ENCODE results near the gene NCKAP5.

NCKAP5 gene

DNA sequence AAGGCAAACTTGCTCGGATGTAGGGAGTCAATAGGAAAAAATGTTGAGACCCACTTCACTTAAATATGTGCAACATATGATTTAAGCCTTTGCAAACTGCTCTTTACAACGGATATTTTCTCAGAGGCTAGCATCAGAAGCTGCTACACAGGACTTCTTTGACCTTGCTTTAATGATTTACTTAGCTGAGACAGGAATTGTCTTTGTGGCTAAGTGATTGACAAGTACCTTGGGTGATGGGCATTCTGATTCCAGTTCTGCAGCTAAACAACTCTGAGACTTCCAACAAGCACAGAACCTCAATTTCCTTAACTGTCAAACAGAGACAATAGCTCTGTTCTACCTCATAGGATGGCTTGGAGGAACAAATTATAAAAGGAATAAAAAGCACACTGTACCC lies 150.2 kb downstream of the NCKAP5 start:
- no peak for TF ChIP-seq CTCF (IDR thresholded peaks at IDR 0.05; ENCODE audit: borderline replicate concordance, control extremely low read depth, extremely low read depth, insufficient read depth, missing control alignments)

GRCh38 chr2:133417415-133417814 lies 150.8 kb downstream of the NCKAP5 start:
- no peak for TF ChIP-seq CTCF (IDR thresholded peaks at IDR 0.05; ENCODE audit: borderline replicate concordance, control extremely low read depth, extremely low read depth, insufficient read depth, missing control alignments)
- in situ Hi-C loops (cut with MboI; ENCODE audit: low sequenced_read_pairs, unreplicated experiment) = no loop called here
- DNase-seq (ENCODE audit: low spot score) = no peak

More for the DNA sequence above, 150.2 kb downstream of the NCKAP5 start:
- in situ Hi-C loops (cut with MboI; ENCODE audit: low sequenced_read_pairs, unreplicated experiment) = no loop called here
- DNase-seq (ENCODE audit: low spot score) = no peak

DNA sequence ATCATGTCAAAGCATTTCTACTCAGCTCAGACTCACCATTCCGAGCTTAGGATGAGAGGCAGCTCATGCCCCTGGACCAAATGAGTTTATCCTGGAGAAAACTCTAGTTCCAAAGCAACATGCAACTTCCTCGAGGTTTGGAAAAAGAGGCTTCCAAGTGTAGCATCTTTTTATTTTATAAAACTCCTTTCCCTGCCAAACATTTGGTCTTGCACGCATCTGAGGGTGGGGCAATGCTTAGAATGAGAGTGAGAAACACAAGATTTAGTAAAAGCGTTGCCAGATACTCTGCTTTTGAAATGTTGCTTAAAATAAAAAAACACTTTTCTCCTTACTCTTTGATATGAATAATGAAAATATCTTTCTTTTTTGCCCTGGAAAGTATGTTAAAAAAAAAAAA lies 151.5 kb downstream of the NCKAP5 start:
- TF ChIP-seq CTCF (IDR thresholded peaks at IDR 0.05; ENCODE audit: borderline replicate concordance, control extremely low read depth, extremely low read depth, insufficient read depth, missing control alignments) = no peak
- in situ Hi-C loops (cut with MboI; ENCODE audit: low sequenced_read_pairs, unreplicated experiment) = no loop called here
- DNase-seq (ENCODE audit: low spot score) = no peak

DNA sequence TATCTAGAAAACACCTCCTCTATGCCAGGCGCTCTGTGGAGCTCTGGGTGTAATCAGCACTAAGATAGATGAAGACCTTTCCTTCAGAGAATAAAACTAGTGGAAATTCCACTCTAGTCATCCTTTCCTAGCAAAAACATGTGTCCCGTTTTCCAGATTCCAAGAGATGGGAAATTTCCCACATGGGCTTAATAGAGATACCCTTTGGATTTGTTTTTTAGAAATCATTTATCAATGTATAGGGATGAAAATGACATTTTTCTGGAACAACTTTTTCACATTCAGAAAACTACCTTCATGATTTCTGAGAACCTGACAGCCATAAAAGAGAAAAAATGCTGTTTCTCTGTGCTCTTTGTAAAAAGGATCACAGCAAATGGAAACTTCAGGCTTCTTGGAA lies 152.1 kb downstream of the NCKAP5 start:
- no peak for TF ChIP-seq CTCF (IDR thresholded peaks at IDR 0.05; ENCODE audit: borderline replicate concordance, control extremely low read depth, extremely low read depth, insufficient read depth, missing control alignments)
- in situ Hi-C loops (cut with MboI; ENCODE audit: low sequenced_read_pairs, unreplicated experiment) = no loop called here
- no peak for DNase-seq (ENCODE audit: low spot score)

GRCh38 chr2:133415210-133415876 lies 152.9 kb downstream of the NCKAP5 start:
- no peak for DNase-seq (ENCODE audit: low spot score)
- in situ Hi-C loops (cut with MboI; ENCODE audit: low sequenced_read_pairs, unreplicated experiment) = no loop called here
- TF ChIP-seq CTCF (IDR thresholded peaks at IDR 0.05; ENCODE audit: borderline replicate concordance, control extremely low read depth, extremely low read depth, insufficient read depth, missing control alignments) = no peak

DNA sequence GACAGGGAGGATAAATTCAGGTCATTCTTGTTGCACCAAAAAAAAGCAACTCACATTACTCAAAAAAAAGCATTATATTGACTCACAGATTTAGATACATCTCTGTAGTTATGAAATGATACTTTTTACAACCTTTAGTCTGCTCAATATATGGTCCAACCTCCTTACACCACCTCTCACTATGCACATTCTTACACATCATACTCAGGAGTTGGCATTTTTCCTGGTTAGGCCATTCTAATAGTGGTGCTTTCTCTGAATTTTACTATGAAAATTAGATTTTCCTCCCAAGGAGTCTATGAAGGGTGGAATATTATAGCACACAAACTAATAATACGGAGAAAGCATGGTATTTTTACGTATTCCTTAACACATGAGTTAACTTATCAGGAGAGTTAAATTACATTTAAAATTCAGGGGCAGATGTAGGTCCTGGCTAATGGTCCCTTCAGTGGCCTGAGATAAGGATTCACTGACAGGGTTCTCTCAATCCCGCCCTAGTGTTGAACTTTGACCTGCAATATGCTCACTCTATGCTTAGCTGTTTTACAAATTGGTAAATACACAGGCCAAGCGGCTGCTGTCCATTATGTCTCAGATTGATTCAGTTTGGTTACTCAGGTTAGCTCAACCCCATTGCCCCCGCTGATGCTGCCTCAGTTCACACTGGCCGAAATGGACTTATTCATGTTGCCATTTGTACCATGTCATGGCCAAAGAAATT lies 153.6 kb downstream of the NCKAP5 start:
- in situ Hi-C loops (cut with MboI; ENCODE audit: low sequenced_read_pairs, unreplicated experiment) = no loop called here
- TF ChIP-seq CTCF (IDR thresholded peaks at IDR 0.05; ENCODE audit: borderline replicate concordance, control extremely low read depth, extremely low read depth, insufficient read depth, missing control alignments) = no peak
- no peak for DNase-seq (ENCODE audit: low spot score)
